Uterus (tissue), 2 donors: ENCODE measurements around the gene PPME1.

ENCODE experiments used
- CTCF ChIP-seq, 4 experiments: fragments of 200-600 bp in 2 of 4; fragments of 450-650 bp in 2 of 4; sonication (generic) in 2 of 4; IDR thresholded peaks; one replicate each; pipeline ENCODE4 v1.5.1; 2016 to 2019; ENCODE audit warnings: antibody characterized with exemption in 4 of 4, mild to moderate bottlenecking in 2 of 4, moderate library complexity in 1 of 4
- POLR2A ChIP-seq, 2 donors: fragments of 450-650 bp; IDR thresholded peaks; one replicate each; pipeline ENCODE4 v1.6.1; 2016; ENCODE audit warnings: antibody characterized with exemption in 2 of 2, mild to moderate bottlenecking in 1 of 2, moderate library complexity in 1 of 2

- no peak for TF ChIP-seq CTCF (IDR thresholded peaks at IDR 0.05)
- TF ChIP-seq POLR2A (IDR thresholded peaks at IDR 0.05): no peak
These were observed 35.8 kb upstream of the PPME1 start for GRCh38 chr11:74135127-74135840.
